Activated CD4-positive, alpha-beta T cell treated with anti-CD3 and anti-CD28 coated beads, Interleukin-2, Interleukin-6, amounts not matched to agents 100 ng/mL and 50 ng/mL, durations not matched to agents 16 hours and 8 hours (primary cell): ENCODE data around the gene COL4A1.

Experiments
- DNase-seq: peaks from one replicate; pipeline ENCODE4 v3.0.0-alpha.2; 2020

COL4A1 gene

DNA sequence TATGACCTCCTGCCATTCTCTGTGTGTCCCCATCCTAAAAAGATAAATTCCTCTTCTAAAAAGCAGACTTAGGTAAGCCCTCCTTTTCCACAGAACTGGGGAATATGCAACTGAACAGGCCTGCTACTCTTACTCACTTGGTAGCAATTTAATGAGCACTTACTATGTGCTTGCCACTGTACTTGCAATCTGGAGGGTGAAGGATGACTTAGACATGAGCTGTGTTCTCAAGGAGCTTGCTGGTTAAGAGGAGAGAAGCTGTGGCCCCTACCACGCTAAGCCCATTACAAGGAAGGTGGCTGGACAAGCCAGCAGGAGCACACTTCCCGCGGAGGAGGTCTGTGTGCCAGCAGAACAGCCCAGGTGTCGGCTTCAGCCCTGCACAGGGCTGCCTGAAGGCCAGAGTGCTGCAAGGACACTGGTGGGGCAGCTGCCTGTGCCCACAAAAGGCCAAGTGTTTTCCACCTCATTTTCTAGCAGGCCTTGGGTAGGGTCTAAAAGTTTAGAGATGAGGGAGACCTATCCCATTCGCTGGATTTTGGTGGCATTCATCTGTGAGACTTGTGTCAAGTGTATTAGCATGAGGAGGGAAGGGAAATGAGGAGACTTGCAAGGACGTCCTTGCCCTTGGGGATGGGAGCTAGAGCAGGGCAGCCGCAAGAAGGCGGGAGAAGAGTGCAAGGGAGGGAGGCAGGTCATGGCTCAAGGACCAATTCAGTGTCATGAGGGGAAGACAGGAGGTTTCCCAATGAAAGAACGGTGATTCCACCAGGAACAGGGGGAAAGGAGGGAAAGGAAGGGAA, 52.0 kb downstream of the COL4A1 start:
- DNase-seq: no peak

DNA sequence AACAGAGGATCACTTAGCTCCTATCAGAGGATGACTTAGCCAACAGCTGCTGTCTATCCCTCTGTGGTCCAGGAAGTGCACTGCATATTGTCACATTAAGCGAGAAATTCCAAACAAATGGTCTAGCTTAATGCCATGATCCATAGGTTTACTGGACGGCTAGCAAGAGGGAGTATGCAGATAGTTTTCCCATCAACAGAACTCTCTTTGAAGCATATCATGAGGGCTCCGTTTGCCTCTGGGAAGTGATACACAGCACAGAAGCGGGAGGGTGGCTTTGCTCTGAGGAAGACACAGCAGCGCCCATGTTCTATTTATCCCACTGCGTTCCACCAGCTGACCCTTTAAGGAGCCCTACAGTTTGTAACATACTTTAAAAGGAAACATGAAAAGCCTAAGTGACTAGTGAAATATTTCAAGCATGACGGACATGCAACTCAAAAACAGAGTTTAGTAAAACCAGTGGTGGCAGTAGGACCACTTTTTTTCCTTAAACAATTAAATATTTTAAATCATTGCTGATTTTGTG, 52.7 kb downstream of the COL4A1 start:
- DNase-seq: no peak

DNA sequence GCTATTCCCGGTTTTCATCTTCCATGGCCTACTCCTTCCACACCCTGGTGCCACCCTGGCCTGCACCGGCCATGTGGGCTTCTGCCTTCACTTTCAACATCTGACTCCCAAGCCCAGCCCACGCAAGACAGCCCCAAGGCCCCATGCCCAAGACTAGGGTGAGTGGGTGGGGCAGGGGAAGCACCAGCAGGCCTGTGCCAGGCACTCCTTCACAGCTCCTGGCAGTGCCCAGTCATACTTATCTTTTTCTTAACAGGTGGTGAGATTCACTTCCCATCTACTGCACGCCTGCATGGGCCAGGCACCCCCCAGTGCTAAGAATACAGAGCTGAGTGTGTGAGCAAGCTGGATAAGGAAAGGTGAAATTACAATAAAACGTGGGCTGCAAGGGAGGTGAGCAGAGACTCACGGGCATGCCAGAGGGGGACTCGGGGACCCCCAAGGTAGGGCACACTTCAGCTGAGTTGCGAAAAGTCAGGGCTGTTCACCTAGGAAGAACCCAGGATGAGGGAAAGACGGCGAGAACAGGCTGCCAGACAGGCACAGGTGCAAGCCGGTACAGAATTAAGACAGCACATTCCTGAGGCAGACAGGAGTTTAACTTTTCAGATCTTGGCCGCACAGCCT, 55.7 kb downstream of the COL4A1 start:
- DNase-seq: no peak

DNA sequence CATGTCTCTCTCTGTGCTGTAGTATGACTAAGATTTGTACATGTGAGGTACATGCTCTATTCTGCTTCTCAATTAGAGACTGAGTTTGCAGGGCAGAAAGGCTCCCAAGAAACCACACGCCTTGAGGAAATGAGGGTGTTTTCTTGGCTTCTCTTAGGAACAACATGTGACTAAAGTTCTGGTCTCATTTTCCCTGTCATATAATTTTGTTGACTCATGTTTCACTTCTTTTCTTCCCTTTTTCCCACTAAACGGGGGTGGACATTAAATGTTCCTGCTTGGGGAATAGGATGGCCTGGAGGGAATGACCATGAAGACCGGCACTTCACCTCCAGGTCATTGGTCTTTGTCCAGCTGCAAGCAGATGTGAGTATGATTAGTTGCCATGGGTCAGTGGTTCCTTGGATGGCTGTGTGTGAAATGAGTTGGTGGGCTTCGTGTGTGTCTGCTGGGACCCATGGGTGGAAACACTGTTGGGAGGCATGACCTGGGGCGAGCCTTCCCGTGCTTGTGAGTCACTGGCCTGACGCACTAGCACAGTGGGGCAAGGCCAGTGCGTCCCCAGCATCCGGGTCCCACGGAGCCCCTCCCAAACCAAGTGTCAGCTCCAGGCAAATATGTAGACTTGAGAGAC, 56.6 kb downstream of the COL4A1 start:
- no peak for DNase-seq

DNA sequence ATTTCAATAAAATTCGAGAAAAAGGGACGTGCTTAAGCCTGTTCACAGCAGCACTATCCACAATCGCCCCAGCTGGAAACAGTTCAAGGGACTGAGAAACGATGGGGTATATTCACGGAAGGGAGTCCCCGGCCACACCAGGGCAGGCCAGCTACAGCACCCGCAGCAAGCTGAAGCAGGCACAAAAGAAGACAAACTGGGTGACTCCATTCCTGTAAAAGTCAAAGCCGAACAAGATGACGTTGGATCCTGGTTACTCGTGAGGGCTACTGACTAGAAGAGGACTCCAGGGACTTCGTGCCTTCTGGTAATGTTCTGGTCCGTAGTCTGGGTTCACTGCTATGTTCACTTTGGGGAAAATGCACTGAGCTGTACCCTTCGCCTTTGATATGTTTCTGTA, 57.6 kb downstream of the COL4A1 start:
- DNase-seq: no peak

DNA sequence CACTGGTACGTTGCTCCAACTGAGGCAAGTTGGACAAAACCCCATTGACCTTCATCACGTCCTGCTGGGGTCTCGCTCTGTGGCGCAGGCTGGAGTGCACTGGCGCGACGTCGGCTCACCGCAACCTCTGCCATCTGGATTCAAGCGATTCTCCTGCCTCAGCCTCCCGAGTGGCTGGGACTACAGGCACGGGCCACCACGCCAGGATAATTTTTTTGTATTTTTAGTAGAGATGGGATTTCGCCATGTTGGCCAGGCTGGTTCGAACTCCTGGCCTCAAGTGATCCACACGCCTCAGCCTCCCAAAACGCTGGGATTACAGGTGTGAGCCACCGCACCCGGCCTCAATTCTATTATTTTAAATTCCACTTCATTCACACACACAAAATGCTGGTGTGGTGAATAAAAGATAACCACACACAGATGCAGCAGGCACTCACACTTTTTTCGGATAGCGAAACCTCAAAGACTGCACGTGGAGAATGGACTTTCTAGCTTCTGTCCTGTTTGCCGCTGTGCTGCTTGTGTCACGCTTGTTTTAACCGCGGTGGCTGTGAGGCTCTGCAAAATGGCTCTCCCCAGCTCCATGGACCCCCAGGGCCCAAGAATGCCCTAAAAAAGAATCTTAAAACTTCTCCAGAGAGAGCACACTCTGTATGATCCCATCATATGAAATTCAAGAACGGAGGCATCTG, 58.4 kb downstream of the COL4A1 start:
- DNase-seq: no peak

DNA sequence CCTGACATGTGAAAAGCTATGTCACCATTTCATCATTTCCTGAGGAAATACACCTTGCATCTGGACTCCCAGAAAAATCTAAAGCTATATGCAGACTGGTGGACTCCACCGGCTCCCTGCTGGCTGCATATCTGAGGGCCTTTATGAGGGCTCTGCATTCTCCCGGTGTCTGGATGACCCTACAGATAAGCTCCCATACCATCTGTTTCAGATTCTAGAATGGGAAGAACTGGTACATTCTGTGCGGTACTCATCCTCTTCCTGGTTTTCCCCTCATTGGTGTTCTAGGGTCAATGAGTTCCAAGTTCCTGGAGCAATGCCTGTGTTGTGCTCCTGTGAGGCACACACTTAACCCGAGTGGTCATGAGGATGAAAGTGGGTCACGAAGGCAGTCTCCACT, 60.4 kb downstream of the COL4A1 start:
- no peak for DNase-seq

DNA sequence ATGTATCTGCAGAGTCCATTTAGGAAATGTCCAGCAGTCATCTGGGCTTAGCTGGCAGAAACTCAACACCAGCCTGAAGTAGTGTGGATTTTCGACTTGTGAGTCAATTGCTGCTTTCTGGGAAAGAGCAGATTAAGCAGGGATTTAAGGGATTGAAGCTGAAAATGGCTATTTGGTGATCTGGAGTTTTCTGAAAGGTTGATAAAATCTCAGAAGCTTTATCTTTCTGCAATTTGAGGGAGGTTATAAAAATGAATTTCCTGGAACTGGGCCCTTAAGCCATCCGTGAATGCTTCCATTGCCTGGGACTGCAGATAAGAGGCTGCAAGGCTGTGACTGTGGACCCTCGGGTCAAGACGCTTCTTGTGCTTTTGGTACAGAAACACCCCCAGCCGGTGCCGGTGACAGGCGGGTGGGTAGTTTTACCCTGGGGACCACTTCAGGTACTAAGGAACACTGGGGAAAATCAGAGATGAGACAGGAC, 61.5 kb downstream of the COL4A1 start:
- DNase-seq: no peak

DNA sequence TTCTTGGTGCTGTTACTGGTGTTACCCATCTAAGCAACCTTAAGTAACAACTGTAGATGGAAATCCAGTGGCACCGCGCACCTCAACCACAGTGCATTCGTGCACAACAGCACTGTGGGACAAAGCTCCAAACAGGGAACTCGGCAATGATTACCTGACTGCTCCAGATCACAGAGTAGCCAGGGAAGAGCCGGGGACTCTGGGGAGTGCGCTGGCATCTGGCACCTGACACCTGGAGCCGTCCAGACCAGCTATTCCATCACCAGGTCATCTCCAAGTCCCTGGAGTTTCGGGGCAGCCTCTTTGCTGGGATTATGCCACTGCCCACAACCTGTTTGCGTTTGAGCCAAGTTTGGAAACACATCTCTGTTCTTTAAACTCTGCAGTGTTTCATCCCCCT, 62.0 kb downstream of the COL4A1 start:
- no peak for DNase-seq

DNA sequence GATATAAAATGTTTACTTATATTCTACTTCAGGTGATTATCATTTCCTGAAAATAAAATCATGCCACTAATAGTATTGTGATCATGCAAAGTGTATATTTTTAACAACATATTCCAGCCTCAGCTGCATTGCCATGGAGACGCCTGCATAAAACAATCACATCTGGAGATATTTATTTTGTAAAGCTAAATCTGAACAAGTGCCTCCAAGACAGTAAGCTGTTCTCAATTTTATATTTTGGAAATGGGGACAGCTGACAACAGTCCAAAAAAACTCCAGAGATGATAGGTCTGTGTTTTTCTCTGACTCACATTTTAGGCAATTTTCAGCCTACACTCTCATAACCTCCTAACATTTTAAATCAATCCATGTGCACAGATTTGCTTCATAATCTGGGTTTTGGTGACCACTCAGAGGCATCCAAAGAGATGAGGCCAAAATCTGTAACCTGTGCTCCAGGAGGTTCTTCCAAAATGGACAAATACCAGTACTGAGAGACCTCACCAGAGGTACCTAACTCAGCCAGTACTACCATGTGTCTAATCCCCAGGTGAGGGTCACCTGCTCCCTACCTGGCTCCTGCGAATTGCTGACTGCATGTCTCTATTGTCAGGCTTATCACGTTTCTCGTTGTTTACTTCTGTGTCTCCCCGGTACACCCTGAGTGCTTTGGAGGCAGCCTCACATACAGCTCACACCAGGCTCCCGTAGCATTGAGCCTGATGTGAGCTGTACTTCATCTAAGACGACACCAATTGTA, 62.7 kb downstream of the COL4A1 start:
- DNase-seq: no peak

DNA sequence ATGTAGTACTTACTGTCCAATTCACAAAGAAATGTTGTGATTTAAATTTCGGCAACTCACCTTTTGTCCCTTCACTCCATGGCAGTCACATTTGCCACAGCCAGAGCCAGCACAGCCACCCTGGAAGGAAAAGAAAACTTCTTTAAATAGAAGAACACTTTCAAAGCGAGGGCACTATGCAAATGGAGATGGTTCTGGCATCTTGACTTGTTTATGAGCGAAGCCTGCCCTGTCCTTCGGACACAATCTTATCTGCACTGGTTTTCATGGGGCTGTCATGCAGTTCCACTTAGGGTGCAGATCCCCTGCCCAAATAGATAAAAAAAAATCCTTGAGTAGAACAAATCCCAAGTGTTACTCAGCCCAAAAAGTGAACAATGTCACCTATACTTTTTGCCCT, 64.3 kb downstream of the COL4A1 start:
- no peak for DNase-seq

DNA sequence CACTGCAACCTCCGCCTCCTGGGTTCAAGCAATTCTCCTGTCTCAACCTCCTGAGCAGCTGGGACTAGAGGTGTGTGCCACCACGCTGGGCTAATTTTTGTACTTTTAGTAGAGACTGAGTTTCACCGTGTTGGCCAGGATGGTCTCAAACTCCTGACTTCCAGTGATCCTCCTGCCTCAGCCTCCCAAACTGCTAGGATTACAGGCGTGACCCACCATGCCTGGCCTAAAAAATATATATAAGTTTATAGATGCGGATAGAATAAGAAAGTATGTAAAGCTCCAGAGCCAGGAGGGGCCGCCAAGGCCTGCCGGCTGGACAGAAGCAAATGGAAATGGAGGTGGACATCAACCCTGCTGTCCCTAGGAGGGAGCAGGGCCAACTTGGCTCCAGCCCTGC, 66.0 kb downstream of the COL4A1 start:
- no peak for DNase-seq

DNA sequence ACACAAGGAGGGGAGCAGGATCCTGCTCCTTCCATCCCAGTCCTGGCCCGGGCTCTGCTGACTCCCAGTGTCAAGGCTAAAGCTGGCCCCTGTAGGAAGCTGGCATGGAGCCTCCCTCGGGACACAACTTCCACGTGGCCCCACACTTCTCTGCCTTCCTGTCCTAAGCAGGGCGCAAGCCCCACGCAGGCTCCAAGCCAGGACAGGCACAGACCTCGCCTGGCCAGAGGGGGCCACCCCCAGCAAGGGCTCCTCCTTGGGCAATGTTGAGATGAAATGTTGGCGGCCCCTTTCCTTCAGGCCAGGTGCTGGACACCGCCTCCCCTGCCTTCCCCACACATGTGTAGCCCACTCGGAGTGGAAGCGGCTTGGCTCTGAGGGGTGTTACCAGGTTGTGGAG, 66.6 kb downstream of the COL4A1 start:
- DNase-seq: no peak

DNA sequence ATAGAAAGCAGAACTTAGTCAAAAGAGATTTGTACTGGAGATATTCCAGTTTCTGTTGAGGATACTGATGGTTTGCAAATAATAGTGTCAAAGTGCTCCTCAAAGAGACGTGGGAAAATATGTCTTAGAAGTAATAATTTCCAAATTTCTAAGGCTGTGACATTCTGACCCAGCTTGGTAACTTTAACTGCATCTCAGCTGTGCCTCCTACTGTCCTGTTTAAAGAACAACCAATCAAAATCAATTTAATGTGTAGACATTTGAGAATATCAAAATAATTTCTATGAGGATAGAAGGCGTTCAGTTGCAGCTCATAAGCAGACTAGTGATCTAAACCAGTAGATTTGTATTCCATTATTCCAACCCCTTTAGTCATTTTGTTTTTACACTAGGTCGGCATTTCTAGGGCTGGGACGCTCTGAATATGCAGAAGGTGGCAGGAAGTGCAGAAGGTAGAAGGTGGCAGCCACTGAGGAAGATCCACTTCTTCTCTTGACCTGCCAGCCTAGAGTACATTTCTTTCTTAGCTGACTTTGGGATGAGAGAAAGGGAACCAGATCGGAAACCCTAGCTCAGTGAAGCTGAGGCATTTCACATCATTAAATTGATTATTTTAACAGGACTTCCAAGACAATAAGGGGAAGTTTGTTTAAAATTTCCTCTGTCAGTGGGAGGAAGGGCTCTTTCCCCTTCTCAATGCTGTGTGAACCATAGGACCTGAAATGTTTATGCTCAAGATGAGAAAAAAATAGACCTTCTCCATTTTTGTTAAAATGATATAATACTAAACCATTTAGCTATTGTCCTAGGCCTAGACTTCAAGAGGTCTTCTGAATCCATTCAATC, 67.5 kb downstream of the COL4A1 start:
- no peak for DNase-seq

DNA sequence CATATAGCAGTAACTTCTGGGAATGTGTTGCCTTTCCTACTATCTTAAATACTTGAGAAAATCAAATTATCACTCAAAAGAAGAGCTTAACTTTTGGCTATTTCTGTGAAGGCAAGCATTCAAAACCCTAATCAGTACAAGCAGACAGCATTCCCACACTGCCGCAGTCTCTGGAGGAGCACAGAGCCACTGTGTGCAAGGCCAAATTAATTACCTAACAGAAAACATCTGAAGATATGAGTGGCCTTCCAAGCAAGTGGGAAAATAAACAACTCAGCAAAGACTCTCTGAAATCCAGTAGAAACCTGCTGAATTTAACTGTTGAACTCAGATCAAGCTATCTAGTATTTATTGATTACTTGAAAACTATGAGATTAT, 68.2 kb downstream of the COL4A1 start:
- no peak for DNase-seq

DNA sequence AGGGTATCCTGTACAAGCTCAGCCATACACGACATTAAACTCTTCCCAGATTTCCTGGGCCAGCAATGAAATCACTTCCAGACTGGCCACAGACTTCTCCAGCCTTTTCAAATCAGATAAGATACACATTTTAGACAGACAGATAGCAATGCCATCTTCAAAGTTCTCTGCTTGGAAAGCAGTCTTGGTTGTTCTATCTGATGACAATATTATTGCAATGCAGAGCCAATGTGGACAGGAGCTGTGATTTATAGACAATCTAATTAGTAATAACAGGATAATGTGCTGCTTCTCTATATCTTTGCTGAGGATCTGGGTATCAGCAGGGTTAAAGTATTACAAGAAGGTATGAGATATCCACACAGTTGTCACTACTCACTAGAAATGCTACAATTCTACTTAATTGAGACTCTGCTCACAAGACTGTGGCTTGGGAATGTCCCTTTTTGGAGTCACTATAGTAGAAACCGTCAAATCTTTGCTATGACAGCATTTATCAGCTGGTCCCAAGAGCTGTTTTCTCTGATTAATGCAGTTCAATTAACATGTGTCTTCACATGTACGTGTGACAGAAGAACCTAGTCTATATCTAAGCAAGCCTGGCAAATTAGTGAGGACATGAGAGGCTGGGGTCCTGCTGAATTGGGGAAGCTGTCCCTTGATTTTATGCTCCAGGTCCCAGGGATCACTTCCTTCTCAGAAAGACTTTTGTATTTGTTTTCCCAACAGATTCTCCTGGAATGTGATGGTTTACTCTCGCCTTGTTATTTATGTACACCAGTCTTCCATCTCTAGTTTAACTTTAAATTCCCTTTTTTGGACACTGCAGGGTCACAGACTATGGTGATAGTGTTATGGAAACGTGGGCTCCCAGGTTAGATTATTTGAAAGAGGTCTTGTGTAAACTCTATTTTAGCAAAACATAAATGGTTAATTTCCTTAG, 68.8 kb downstream of the COL4A1 start:
- no peak for DNase-seq

DNA sequence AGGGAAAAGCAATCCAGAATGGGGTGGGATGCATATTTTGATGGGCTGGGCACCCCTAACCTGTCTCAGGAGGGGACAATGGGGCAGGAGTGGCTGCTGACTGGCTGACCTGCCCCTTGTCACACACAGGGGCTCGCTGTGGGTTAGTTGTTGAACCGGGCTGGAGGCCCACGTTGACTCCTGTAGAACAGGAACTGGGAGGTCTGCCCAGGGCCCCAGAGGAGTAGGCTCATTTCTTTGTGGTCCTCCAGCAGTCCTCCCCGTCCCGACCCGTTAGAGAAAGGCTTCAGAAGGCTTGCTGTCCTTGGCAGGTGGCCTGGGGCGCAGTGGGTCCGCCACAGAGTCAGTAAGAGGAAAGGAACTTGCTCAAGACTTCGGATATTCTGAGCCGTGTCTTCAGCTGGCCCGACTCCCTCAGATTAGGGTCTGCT, 70.1 kb downstream of the COL4A1 start:
- no peak for DNase-seq

DNA sequence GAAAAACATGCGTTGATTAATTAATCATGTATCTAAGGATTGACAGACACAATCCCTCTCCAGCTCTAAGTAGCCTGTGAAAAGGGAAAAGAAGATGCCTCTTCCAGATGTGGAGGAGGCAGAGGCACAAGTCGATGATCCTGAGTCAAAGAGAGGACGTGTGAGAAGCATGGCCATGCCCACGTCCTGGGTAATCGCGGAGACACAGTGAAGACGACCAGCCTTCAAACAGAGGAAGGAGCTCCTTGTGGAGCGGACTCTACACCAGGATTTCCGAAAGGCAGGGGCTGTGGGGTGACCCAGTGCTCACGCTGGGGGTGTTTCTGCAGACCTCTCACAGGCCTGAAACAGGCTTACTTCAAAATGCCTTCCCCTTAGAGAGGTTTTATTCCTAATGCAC, 70.5 kb downstream of the COL4A1 start:
- no peak for DNase-seq

DNA sequence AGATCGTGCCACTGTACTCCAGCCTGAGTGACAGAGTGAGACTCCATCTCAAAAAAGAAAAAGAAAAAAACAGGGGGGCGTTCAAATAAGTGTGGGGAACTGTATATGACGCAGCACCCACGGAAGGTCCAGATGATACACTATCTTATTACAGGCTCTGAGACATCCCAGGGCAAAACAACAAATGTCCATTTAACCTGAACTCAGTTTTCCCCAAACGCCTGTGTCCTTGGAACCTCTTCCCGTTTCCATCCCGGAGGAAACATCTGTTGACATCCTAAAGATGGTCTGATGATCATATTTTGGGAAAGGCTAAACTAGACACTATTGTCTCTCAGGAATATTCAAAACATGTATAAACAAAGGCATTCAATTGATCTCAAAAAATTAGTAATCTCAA, 72.4 kb downstream of the COL4A1 start:
- DNase-seq: no peak

DNA sequence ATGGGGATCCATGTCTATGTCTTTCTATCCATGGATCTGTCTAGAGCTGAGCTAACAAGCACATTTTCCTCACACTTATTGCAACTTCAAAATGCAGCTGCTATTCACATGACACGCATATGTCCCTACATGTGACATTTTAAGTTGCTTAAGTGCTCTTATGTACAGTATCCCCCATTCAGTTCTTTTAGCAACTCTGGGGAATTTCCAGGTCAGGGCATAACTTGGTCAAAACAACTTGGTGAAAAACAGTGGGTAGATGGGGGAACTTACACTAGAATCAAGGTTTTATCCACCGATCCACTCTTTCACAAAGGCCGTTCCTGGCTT, 73.0 kb downstream of the COL4A1 start:
- DNase-seq: no peak
